ENCODE measurements around the gene SORT1. TPM values are rescaled to one million over a fixed set of nuclear protein-coding genes. Genes with fewer than 3 reads are reported as not detected.
"Not testable (repeated sequence)": the region's sequence is repeated elsewhere in the genome, so short reads cannot be mapped to it uniquely, and the experiment has no call there.

SORT1 gene
- total RNA-seq (100 to 1,000 TPM in 1 of 5 donors, 10 to 100 TPM in 4; 35.3 to 481 (median 48.1) TPM), polyA plus RNA-seq (10 to 100 TPM in 2 of 3 donors, 1 to 10 TPM in 1; 4.6 to 12.6 (median 10.5) TPM)
- long read RNA-seq, donor 1, full-length matches to known transcripts: 1 of 1 reads
- long read RNA-seq, donor 1, partial matches to known transcripts: 0 of 1 reads
- long read RNA-seq, donor 1, other reads (novel, unspliced or antisense): 0 of 1 reads
- long read RNA-seq, donor 2, full-length matches to known transcripts: 4 of 4 reads
- long read RNA-seq, donor 2, partial matches to known transcripts: 0 of 4 reads
- long read RNA-seq, donor 2, other reads (novel, unspliced or antisense): 0 of 4 reads
- long read RNA-seq, donor 3, full-length matches to known transcripts: 4 of 4 reads
- long read RNA-seq, donor 3, partial matches to known transcripts: 0 of 4 reads
- long read RNA-seq, donor 3, other reads (novel, unspliced or antisense): 0 of 4 reads
- long read RNA-seq, donor 4: 0 reads
- long read RNA-seq, donor 5: 0 reads
- long read RNA-seq, donor 6: 0 reads
- long read RNA-seq, donor 7, full-length matches to known transcripts: 2 of 2 reads
- long read RNA-seq, donor 7, partial matches to known transcripts: 0 of 2 reads
- long read RNA-seq, donor 7, other reads (novel, unspliced or antisense): 0 of 2 reads
- long read RNA-seq, donor 8, full-length matches to known transcripts: 5 of 5 reads
- long read RNA-seq, donor 8, partial matches to known transcripts: 0 of 5 reads
- long read RNA-seq, donor 8, other reads (novel, unspliced or antisense): 0 of 5 reads
- long read RNA-seq, donor 9, full-length matches to known transcripts: 2 of 2 reads
- long read RNA-seq, donor 9, partial matches to known transcripts: 0 of 2 reads
- long read RNA-seq, donor 9, other reads (novel, unspliced or antisense): 0 of 2 reads
- long read RNA-seq, donor 10: 0 reads

DNA sequence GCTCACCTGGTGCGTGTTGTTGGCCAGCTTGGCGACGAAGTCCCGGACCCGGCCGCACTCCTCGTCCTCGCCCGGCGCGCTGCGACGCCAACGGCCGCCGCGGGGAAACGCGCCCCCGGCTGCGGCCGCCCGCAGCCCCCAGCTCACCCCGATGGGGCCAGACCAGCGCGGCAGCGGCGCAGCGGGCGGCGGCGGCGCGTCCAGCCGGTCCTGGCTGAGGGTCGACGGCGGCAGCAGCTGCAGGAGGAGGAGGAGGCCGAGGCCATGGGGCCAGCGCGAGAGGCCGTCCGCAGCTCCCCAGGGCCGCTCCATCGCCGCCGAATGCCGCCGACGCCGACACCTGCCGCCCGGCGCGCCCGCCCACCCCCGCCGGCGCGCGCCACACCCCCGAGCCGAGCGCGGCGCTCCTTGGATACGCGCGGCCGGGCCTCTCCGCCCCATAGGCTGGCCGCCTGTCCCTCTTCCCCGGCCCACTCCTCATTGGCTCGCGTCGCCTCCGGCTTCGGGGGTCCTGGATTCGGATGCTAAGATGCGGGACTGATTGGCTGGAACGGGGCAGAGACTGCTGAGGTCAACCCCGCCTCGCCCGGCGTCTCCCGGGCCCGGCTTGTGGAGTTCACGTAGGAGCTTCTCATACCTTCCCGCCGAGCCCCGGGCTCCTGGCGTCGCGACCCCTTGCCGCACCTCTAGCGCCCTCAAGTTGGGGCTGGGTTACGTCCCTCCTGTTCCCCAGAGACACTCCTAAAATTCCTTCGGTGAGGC lies at the start of gene SORT1:
SORT1 (minus strand) TSS at position 338 of the 762 bp plus-strand sequence; CDS start at position 312, 26 bp downstream.
- DNase-seq: peak; percentile 85 to 96
- 0 to 1% (median 0%) methylated on average over 27 to 98 of the region's 98 CpGs for WGBS, 5 donors
- Histone ChIP-seq H3K36me3 (peaks cover 13 to 29% (median 26%) of the 10 kb centered on the region in 4 donors), H3K27me3 (no peaks in the 10 kb centered on the region), H3K4me1 (peaks cover 30 to 60% (median 43%) of the 10 kb centered on the region in 4 donors), H3K27ac (peak within 1 kb of the TSS; percentile 84 to 90 (median 87)), H3K9me3 (no peaks in the 10 kb centered on the region), H3K4me3 (peak within 1 kb of the TSS; percentile 65 to 89 (median 68))
- intact Hi-C loops (cut with DNase I; ENCODE audit: low total_unique reads): loop anchor here (5.0 kb wide), 1 partner anchor 120 kb away; no protein-coding TSS in a partner anchor
- TF ChIP-seq POLR2A (IDR thresholded peaks at IDR 0.05) (no peak), POLR2AphosphoS5 (IDR thresholded peaks at IDR 0.05) (peak in 2 of 3 donors; percentile 16 to 31)

DNA sequence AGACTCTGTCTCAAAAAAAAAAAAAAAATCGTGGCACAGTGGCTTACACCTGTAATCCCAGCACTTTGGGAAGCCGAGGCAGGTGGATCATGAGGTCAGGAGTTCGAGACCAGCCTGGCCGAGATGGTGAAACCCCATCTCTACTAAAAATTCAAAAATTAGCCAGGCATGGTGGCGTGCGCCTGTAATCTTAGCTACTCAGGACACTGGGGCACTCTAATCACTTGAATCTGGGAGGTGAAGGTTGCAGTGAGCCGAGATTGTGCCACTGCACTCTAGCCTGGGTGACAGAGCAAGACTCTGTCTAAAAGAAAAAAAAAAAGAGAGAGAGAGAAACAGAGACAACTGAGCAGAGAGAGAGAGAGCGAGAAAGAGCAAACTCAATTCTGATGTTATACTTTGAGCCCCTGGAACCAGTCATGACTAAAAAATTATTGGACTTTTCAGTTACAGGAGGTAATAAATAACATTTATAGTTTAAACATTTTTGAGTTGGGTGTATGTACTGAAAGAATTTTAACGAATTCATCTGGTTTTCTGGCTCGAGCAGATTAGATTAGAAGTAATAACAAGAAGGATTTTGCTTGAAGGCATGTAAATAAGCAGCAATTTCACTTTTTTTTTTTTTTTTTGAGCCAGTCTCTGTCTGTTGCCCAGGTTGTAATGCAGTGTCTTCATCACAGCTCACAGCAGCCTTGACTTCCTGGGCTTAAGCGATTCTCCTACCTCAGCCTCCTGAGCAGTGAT lies 48.4 kb upstream of the SORT1 start:
- H3K36me3 ChIP-seq; H3K27ac ChIP-seq; H3K4me1 ChIP-seq; DNase-seq; H3K9me3 ChIP-seq; H3K4me3 ChIP-seq; intact Hi-C loops (cut with DNase I; ENCODE audit: low total_unique reads): not testable (repeated sequence)
- WGBS, 5 donors: 62 to 66% (median 64%) methylated on average over 11 of the region's 11 CpGs
- peaks cover 0 to 38% (median 15%) of the 10 kb centered on the region in 3 donors for H3K27me3 ChIP-seq

DNA sequence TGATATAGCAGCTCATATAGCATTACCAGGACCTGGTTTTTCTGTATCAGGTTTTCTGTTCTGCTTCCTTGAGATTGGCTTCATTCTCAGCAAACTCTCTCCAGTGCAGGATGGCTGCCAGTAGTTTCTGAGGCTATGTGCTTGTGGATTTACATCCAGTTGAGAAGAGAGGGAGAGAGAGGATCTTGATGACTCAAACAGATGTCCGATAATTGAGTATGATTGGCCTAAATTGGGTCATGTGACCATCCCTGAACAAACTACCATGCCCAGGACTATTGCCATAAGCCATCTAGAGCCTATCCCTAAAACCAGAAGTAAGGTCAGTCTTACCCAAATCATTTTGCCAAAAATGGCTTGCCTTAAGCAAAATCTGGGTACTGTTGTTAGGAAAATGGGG lies 46.6 kb upstream of the SORT1 start:
- Histone ChIP-seq H3K4me3 (no peak overlapping the region), H3K36me3 (no peaks in the 10 kb centered on the region), H3K27ac (no peak overlapping the region), H3K27me3 (peaks cover 0 to 38% (median 15%) of the 10 kb centered on the region in 3 donors), H3K4me1 (no peaks in the 10 kb centered on the region), H3K9me3 (no peaks in the 10 kb centered on the region)
- TF ChIP-seq, protein P1, sequence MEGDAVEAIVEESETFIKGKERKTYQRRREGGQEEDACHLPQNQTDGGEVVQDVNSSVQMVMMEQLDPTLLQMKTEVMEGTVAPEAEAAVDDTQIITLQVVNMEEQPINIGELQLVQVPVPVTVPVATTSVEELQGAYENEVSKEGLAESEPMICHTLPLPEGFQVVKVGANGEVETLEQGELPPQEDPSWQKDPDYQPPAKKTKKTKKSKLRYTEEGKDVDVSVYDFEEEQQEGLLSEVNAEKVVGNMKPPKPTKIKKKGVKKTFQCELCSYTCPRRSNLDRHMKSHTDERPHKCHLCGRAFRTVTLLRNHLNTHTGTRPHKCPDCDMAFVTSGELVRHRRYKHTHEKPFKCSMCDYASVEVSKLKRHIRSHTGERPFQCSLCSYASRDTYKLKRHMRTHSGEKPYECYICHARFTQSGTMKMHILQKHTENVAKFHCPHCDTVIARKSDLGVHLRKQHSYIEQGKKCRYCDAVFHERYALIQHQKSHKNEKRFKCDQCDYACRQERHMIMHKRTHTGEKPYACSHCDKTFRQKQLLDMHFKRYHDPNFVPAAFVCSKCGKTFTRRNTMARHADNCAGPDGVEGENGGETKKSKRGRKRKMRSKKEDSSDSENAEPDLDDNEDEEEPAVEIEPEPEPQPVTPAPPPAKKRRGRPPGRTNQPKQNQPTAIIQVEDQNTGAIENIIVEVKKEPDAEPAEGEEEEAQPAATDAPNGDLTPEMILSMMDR (IDR thresholded peaks at IDR 0.05): no peak
- intact Hi-C loops (cut with DNase I; ENCODE audit: low total_unique reads): no loop called here
- no peak for DNase-seq
- 62 to 93% (median 92%) methylated on average over 1 of the region's 1 CpG for WGBS, 5 donors

DNA sequence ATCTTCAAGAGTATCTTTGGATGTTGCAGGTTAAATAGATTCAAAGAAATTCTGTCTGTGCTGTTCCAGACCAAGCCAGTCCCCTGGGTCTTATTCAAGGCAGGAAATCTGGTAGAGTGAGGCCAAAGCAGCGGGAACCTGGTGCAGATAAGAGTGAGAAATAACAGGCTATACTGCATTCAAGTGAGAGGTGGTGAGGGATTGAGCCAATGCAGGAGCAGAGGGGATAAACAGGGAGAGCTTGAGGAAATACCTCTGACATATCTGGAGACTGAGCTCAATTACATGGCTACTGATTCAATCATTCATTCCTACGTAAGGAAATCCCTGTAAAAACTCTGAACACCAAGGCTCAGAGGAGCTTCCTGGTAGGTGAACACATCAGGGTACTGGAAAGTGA lies 45.8 kb upstream of the SORT1 start:
- no peak for DNase-seq
- no peak overlapping the region for H3K27ac ChIP-seq
- 46 to 70% (median 61%) methylated on average over 2 of the region's 2 CpGs for WGBS, 5 donors
- no peaks in the 10 kb centered on the region for H3K4me1 ChIP-seq
- no peaks in the 10 kb centered on the region for H3K9me3 ChIP-seq
- H3K36me3 ChIP-seq: no peaks in the 10 kb centered on the region
- intact Hi-C loops (cut with DNase I; ENCODE audit: low total_unique reads): no loop called here
- TF ChIP-seq POLR2AphosphoS5 (IDR thresholded peaks at IDR 0.05): no peak
- TF ChIP-seq, protein P1 (IDR thresholded peaks at IDR 0.05): no peak
- no peak for TF ChIP-seq POLR2A (IDR thresholded peaks at IDR 0.05)
- TF ChIP-seq EP300 (IDR thresholded peaks at IDR 0.05): no peak
- peaks cover 0 to 38% (median 15%) of the 10 kb centered on the region in 3 donors for H3K27me3 ChIP-seq
- no peak overlapping the region for H3K4me3 ChIP-seq
